ENCODE results near the gene NMD3. TPM values are rescaled to one million over a fixed set of nuclear protein-coding genes. Genes with fewer than 3 reads are reported as not detected.

Gene NMD3
- total and polyA plus RNA-seq, 9 of the 15 experiments (the other 6 are each of a cell fraction or from before 2014, with no cell fraction given): 63.5 to 178 (median 111) TPM

DNA sequence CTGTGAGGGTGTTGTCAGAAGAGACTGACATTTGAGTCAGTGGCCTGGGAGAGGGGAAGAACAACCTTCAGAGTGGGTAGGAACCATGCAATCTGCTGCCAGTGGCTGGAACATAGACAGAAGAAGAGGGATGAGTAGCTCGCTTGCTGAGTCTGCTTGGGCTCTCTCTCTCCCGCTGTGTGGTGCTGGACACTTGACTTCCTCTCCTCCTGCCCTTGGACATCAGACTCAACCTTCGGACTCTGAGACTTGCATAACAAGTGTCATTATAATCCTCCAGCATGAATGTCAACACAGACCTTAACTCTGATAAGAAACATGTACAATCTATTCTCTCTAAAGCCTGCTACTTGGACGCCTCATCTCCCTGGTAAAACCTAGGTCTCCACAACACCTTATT is 5.9 kb upstream of the NMD3 start (continued):
- TF ChIP-seq FOXK2 (conservative IDR thresholded peaks at IDR 0.05 in 1 of 2, IDR thresholded peaks at IDR 0.05 in 1 of 2; ENCODE audit: low read depth in 2 of 2): 0 out of 4 replicates have a peak, but pooled peaks of 1 of the 2 experiments have one; percentile 22
- TF ChIP-seq TRIM24 (IDR thresholded peaks at IDR 0.05): 0 out of 4 replicates have a peak, but pooled peaks of 1 of the 2 experiments have one; percentile 10
- no peak for TF ChIP-seq SMAD1 (IDR thresholded peaks at IDR 0.05; ENCODE audit: low read depth, low read length, partially characterized antibody)
- no peak for TF ChIP-seq EP300 (IDR thresholded peaks at IDR 0.05; ENCODE audit: low read length)
- peak in 1 of 2 experiments; percentile 70; a peak in 2 of 4 replicates for TF ChIP-seq FOXA3 (CRISPR knock-in tag; conservative IDR thresholded peaks at IDR 0.05 in 1 of 2, IDR thresholded peaks at IDR 0.05 in 1 of 2)
- TF ChIP-seq, protein P1, sequence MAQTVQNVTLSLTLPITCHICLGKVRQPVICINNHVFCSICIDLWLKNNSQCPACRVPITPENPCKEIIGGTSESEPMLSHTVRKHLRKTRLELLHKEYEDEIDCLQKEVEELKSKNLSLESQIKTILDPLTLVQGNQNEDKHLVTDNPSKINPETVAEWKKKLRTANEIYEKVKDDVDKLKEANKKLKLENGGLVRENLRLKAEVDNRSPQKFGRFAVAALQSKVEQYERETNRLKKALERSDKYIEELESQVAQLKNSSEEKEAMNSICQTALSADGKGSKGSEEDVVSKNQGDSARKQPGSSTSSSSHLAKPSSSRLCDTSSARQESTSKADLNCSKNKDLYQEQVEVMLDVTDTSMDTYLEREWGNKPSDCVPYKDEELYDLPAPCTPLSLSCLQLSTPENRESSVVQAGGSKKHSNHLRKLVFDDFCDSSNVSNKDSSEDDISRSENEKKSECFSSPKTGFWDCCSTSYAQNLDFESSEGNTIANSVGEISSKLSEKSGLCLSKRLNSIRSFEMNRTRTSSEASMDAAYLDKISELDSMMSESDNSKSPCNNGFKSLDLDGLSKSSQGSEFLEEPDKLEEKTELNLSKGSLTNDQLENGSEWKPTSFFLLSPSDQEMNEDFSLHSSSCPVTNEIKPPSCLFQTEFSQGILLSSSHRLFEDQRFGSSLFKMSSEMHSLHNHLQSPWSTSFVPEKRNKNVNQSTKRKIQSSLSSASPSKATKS (CRISPR knock-in tag; IDR thresholded peaks at IDR 0.05): no peak
- no peak for TF ChIP-seq GTF2E2 (tag; IDR thresholded peaks at IDR 0.05)
- no peak for TF ChIP-seq EP400 (IDR thresholded peaks at IDR 0.05)
- no peak for TF ChIP-seq TAF1 (IDR thresholded peaks at IDR 0.05; ENCODE audit: control insufficient read depth, extremely low read depth, insufficient read depth, low read length, severe bottlenecking)
- TF ChIP-seq RBM22 (IDR thresholded peaks at IDR 0.05; ENCODE audit: low read depth, low read length, poor library complexity, severe bottlenecking): no peak
- TF ChIP-seq SPI1 (IDR thresholded peaks at IDR 0.05; ENCODE audit: borderline replicate concordance, low read depth, low read length): peak; percentile 52; the same call in 1 of the 2 replicates
- no peak for TF ChIP-seq NRF1 (conservative IDR thresholded peaks at IDR 0.05 in 1 of 2, IDR thresholded peaks at IDR 0.05 in 1 of 2)
